NCI-H446 treated with DMSO at 0.1 percent for 48 hours (cell line): ENCODE results near the gene PRDM10.
"Not testable (repeated sequence)": the region's sequence is repeated elsewhere in the genome, so short reads cannot be mapped to it uniquely, and the experiment has no call there.

Source experiments
- DNase-seq: peaks from one replicate; lab custom pipeline; 2025; lab: John Stamatoyannopoulos, UW

Gene PRDM10

DNA sequence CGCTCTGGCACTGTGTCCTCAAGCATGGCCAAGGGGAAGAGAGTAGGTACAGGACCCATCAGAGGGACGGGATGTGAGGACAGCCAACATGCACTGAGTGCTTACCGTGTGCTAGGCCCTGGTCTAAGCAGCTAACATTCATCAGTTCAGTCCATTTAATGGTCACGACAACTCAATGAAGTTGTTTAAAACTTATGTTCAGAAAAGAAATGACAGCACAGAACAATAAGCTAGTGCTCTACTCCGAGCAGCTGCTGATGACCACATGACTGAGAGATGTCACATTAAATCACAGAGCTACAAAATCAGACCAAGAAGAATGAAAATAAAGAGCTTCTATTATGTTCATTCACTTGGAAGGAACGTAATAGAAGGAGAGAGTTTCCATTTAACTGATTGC is 26.3 kb downstream of the PRDM10 start:
- DNase-seq: no peak

DNA sequence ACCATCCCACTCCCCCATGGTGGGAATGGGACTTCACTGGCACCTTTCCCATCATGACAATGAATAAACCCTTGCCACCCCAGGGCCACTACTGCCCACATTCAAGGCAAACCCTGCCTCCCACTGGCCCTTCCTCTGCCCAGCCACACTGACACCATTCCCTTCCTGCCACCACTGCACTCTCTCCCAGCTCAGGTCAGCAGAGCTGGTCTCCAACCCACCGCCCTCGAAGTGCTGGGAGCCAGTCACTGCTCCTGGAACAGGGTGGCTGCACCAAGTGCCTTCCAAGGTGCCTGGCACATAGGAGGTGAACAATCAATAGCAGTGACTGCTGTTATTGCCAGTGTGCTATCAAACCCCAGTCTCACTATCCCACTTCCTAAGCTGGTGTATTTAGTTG is 27.1 kb downstream of the PRDM10 start:
- DNase-seq: no peak

DNA sequence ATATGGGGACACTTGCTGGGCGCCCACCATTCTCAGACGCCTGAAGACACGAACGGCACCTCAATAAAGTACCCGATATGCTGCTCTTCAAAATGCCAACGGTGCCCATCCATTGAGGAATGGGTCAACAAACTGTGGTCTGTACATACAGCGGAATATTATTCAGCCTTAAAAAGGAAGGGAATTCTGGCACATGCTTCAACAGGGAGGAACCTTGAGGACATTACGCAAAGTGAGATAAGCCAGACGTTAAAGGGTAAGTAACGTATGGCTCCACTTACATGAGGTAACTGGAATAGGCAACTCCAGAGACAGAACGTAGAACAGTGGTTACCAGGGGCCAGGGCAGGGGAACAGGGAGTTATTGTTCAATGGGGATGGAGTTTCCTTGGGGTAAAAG is 28.0 kb downstream of the PRDM10 start:
- no peak for DNase-seq

DNA sequence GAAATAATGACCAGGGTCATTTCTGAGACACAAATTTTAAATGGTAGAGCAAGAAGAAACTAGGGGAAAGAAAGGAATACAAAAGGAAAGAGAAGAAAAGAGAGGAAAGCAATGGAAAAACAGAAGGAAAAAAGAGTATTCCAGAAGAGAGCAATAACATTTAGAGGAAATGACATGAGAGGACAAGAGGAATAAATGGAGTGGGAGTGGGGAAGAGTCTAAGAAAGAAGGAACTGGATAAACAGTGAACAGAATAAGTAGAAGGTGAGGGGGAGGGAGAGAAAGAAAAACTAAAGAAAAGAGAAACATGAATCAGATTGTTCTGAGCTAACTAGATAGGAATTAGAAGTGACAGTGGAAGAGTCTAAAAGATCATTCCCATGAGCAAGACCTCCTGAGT is 28.4 kb downstream of the PRDM10 start:
- no peak for DNase-seq

DNA sequence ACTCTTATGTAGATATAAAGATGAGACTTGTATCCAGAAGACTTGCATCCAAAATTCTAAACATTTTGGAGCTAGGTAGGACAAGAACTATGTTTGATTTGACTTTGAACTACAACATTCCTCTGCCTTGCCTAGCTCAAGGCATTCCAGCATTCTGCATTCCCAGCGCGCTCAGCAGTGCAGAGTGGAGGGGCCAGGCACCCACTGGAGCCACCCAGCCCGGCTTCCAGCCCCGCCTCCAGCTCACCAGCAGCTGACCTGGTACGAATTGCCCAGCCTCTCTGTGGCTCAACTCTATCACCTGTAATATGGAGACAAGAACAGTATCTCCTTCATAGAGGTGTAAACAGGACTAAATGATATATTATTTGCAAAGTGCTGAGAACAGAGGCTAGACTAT is 28.8 kb downstream of the PRDM10 start:
- DNase-seq: no peak

DNA sequence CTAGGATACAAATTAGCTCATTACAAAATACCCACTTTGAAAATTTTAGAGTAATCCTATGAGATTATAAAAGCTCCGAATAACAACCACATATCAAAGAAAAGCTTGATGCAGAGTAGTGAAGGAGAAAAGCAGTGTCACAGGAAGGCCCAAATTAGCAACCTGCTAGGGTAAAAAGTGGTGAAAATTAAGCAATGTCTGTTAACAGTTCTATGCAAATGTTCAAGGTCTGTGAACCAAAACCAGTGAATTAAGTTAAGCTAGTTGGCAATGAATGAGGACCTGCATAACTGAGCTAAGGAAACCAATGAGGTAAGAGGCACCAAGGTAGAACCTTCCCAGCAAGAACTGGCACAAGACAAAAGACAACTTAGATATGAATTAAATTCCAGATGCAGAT is 29.6 kb downstream of the PRDM10 start:
- no peak for DNase-seq

DNA sequence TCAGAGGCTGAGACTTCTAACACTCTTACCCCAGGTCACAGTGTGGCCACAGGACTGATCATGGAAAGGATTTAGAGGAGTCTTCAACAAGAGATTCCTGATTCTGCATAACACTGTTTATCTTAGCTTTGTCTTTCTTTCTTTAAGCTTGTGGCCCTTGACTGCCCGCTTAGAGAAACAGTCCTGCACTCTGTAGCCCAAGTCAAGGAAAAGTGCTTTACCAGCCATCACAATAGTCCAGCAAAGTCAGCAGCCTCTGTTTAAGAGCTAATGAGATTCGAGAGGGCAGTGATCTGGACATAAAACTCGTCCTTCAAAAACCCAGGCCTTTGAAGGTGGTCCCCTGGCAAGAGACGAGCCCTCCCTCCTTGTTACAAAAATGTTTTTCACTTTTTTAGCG is 30.0 kb downstream of the PRDM10 start:
- no peak for DNase-seq

DNA sequence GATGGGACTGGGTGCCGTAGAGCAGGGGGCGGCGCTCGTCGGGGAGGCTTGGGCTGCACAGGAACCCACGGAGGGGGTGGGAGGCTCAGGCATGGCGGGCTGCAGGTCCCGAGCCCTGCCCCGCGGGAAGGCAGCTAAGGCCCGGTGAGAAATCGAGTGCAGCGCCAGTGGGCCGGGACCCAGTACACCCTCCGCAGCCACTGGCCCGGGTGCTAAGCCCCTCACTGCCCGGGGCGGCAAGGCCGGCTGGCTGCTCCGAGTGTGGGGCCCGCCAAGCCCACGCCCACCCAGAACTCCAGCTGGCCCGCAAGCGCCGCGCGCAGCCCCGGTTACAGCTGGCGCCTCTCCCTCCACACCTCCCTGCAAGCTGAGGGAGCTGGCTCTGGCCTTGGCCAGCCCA is 30.8 kb downstream of the PRDM10 start:
- DNase-seq: not testable (repeated sequence)

DNA sequence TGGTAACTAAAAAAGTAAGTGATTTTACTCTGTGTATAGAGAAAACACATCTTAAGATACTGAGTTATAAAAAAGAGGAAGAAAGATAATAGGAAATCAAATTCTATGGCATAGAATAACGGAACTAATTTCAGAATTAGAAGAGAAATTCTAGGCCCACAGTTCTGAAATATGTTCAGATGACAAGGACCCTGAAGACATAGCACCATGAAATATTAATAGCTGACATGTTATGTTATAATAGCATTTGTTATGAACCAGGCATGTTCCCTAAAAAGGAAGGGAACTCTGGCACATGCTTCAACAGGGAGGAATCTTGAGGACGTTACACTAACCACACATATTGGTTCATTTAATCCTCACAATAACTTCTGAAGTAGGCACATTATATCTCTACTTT is 32.7 kb downstream of the PRDM10 start:
- no peak for DNase-seq

DNA sequence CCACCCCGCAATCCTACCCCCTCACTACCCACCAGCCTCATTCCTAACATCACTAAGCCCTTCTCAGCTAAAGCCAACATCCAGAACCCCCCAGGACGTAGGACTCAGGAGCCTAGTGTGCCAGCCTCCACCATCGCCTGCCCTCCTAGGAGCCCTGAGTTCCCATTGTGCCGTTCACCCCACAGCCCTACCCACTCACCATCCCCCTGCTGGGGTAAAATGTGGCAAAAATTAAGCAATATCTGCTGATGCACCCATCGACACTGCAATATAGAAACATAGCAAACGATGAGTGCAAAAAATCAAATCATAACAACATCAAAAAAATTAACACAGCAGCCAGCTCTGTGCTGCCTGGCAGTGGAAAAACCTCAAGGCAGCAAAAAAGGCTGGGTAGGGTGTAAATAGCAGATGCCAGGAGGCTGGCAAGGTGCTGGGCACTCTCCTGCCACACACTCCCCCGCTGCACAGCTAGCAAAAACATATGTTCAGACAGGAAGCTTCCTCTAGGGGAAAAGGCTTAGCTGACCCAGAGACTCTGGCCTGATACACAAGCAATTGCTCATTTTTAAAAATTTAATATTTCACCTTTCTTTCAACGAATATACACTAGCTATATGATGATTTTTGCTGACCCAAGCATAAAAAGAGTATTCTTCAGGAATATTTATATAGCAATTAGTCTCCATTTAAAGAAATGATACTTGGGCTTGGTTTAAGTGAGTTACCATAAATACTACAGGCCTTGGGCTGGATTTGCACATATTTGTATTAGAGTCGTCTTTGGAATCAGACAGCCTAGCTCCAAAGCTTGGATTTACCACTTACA is 33.8 kb downstream of the PRDM10 start:
- no peak for DNase-seq

DNA sequence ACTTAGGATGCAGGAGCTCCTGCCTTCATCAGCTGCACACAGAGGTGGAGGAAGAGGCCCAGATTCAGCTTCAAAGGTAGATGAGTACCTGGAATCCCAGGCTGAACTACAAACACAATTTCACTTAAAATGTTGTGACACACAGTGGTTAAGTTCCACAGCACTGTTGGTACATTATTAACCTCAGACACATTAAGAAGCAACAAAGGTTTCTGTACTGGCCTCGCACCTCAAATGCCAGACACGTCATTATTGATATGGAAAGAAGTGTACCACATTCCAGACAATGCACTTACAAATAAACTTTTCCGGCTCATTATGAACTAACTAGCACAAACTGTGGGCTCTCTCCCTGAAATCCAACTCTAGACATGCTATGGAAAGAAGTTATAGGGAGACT is 34.6 kb downstream of the PRDM10 start:
- no peak for DNase-seq

DNA sequence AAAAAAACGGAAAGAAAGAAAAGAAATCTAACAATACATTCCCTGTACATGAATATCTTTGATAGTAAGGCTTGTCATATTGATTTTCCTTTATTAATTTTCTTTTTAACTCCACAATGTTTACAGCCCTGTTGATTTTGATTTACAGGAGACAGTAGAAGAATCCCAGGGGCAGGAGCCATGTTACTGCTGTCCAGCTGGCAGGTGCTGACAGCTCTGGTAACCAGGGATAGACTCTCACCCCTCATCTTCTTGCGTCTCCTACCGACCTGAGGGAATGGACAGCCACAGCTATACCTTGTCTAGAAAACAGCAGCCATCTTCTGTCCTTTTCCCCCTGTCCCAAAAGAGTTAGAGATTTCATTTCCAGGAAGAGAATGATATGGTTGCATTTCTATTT is 37.4 kb downstream of the PRDM10 start:
- no peak for DNase-seq

DNA sequence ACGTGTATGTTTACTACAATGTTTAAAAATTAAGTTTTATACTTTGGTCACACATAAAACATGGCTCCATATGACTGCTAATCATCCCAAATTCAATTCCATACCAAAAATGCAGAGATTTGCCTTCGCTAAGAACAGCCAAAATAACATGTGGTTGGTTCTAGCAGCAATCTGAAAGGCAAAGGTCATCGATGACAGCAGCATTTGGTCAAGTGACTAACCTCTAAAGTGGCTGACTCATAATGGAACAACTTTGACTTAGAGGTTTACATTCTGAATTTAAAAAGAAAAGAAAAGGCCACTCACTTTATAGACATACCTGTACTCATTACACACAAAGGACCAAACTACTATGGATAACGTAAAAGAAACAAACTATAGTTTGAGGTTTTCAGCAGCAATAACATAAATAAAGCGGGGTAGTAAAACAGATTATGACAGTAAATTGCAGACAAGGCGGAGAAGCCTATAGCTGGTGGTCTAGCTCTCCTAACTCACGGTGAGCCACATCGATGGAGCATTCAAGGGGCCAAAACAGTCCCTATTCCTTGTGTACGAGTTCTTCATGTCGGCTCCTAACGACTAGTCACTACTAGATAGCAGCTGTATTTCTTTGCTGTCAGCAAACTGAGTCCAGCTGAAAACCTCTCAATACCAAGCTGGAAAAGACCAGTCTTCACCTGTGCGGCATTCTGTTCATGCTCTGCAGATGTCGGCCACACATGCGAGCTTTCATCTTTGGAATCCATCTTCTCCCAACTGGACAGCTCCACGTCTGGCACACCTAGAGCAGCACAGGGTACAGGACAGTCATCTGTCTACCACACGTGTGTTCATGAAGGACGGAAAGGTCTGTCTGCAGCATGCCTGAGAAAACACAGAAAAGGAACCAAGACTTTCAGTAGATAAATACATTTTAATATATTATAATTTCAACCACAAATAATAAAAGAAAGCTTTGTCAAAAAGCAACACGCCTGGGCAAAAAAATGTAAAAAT is 42.1 kb downstream of the PRDM10 start:
- no peak for DNase-seq

DNA sequence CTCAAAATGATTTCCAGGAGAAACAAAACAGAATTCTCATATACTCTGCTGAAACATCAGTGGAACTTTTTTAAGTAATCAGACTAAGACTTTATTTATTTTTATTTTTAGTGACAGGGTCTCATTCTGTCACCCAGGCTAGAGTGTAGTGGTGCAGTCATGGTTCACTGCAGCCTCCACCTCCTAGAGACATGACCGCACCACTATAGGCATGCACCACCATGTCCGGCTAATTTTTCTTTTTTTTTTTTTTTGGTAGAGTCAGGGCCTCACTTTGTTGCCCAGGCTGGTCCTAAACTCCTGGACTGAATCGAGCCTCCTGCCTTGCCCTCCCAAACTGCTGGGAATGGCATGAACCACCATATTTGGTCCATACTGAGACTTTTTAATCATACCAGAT is 42.9 kb downstream of the PRDM10 start:
- DNase-seq: no peak

DNA sequence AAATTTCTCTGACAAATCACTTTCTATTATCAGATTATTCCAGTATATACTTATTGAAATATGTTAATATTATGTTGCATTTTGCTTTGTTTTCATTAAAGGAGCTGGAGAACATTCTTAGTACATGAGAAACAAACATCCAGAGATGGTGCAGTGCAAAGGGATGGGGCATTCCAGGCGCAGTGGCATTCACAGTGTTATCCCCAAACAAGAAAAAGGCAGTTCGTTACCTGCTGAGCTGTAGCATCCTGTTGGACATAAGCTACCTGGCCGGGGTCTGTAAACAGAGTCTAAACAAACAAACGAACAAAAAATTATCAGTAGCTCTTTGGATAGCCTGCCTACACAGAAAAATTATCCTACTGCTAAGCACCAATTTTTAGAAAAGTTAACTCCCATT is 47.4 kb downstream of the PRDM10 start:
- DNase-seq: no peak

DNA sequence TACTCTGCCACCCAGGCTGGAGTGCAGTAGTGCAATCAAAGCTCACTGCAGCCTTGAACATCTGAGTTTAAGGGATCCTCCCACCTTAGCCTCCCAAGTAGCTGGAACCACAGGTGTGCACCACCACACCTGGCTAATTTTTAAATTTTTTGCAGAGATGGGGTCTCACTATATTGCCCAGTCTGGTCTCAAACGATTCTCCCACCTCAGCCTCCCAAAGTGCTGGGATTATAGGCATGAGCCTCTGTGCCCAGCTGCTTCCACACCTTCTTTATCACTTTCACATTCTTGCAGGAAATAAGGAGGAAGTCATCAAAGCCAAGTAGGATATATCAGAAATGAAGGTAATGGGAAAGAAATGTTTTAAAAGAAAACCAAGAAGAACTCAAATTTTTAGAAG is 47.9 kb downstream of the PRDM10 start:
- DNase-seq: not testable (repeated sequence)

DNA sequence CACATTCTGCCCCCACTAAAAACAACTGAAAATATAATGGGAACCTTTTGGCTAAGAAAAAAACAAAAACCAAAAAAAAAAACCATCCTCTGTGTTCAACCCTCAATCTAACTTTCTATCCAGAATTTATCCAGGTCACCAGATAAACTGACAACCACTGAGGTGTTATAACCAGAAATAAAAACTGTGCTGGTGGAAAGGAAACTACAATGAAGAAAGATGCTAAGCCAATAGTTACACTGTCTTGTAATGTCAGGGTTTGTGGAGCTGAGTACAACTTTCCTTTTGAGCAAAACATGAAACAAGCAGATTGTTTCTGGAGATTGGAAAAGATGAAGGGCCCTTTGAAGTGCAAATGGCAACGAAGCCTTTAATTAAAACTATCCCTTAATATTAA is 50.8 kb downstream of the PRDM10 start:
- no peak for DNase-seq

DNA sequence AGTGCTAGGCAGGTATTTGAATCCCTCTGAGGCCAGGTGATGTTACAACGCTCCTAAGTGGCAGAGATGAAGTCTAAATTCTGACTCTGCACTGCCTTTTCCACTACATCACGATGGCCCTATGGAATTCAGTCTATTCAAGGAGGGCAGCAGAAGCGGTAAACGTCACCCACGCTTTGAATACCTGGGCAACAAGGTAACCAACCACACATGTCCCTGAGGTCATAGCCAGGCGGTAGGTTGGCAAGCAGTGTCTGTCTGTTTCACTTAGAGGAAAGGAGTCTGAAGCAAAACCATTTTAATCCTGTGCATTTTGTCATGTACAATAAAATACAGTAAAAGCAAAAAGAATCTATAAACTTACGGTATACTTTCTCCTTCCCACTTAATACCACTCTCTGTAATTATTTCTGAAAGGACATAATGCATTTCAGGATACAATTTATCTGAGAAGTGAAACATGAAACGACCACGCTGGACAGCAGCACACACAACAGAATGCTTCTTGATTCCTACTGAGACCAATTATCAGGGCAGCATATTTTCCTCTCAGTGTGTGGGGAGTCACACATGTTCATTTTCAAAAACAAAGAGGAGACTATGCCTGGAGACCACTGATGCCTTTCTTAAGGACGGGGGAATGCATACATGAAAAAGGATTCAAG is 51.3 kb downstream of the PRDM10 start:
- DNase-seq: no peak

DNA sequence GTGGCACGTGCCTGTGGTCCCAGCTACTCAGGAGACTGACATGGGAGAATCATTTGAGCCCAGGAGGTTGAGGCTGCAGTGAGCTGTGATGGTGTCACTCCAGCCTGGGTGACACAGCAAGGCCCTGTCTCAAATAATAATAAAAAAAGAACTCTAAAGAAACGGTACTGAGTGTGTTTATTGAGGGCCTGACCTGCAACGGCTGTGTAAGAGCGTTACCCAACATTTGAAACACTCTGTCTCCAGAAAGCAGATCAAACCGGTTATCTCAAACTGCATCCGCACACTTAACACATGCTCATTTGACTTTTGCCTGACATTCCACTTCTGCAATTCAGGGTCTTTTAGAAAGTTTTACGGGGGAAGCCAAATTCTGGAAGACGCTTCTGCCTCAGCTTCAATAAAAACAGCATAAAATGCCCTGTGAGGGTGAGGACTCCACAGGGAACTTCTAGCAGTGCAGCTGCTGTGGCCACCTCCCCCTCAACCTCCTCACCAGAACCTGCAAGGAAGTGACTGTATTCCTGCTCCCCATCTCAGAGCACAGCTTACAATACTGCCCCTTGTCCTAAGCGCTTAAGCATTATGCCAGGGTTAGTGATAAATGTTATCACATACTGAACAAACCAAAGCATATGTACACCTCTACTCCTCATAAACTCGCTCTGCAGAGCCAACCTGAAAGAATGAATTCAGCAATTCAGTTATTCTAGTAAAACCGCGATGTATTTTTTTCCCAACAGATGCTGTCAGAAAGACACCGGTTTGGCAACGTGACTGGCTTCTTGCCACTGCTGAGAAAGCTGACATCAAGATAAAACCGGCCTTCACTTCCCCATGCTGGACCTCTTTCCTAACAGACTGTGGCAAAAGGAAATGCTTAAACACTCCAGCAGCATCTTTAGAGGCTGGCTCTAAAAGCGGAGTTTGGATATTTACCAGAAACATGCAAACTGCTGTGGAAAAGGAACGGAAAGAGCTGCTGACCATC is 52.2 kb downstream of the PRDM10 start:
- no peak for DNase-seq

DNA sequence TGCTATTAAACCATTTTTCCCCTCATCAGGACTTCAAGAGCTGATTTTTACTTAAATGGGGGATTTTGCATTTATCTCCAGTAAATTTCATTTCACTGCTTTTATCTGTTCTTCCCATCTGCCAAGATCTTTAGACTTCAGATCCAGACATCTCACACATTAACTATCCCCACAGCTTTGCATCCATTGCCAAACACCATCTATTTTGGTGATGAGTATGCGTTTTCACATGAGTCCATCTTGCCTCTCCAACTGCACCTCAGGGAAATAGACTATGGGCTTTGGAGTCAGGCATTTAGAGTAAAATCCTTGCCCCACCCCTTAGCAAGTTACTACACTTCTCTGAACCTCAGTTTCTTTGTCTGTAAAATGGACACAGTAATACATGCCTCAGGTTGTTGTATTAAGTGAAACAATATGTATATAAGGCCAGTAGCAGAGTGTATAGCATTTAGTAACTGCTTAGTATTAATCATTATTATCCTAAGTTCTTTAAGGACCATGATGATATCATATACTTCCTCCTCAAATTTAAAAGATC is 53.6 kb downstream of the PRDM10 start:
- no peak for DNase-seq

DNA sequence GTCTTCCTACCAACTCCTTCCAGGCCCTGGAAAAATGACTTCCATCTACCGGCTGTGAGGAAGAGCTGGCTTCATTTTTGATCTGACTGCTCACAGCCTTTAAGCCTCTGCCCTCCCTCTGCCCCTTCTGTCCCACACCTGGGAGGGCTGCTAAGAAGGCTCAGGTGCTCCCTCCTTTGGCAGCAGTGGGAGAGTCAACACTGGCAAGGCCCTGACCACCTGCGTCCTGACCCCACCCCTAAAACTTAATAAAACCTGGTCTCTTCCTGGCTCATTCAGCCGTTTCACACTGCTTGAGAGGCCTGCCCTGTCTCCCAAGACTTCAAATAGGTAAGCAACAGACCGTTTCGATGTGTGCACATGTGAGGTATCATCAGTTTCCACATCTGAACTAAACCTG is 55.2 kb downstream of the PRDM10 start:
- no peak for DNase-seq
